HG03108 (cell line): Measurements from ENCODE around the gene RANBP17.

Experiments used
- ATAC-seq: cut with Tn5 transposase; IDR thresholded peaks from one replicate; pipeline ENCODE4 v1.9.1; 2021; ENCODE audit warnings: moderate library complexity; ENCODE audit not compliant: unreplicated experiment

Gene RANBP17

GRCh38 chr5:171226096-171226754, 364.4 kb downstream of the RANBP17 start:
- ATAC-seq, result no peak

GRCh38 chr5:171226864-171227263, 365.0 kb downstream of the RANBP17 start:
- no peak for ATAC-seq

GRCh38 chr5:171236651-171237050, 374.8 kb downstream of the RANBP17 start:
- ATAC-seq, result no peak

- ATAC-seq, result no peak
Measured at GRCh38 chr5:171242521-171242920, 380.7 kb downstream of the RANBP17 start.

GRCh38 chr5:171246231-171246630, 384.4 kb downstream of the RANBP17 start:
- no peak for ATAC-seq

- no peak for ATAC-seq
Measured at GRCh38 chr5:171249460-171249859, 387.6 kb downstream of the RANBP17 start.

- ATAC-seq, result no peak
Measured at GRCh38 chr5:171250738-171251137, 388.9 kb downstream of the RANBP17 start.

- ATAC-seq, result no peak
Measured at GRCh38 chr5:171251519-171251918, 389.7 kb downstream of the RANBP17 start.

- ATAC-seq, result no peak
Measured at GRCh38 chr5:171252674-171253073, 390.9 kb downstream of the RANBP17 start.

GRCh38 chr5:171258737-171259415, 397.1 kb downstream of the RANBP17 start:
- ATAC-seq, result no peak

- ATAC-seq, result no peak
Measured at GRCh38 chr5:171261361-171261760, 399.5 kb downstream of the RANBP17 start.

- ATAC-seq, result no peak
Measured at GRCh38 chr5:171261904-171262303, 400.1 kb downstream of the RANBP17 start.

- no peak for ATAC-seq
Measured at GRCh38 chr5:171263181-171263580, 401.4 kb downstream of the RANBP17 start.

- ATAC-seq, result no peak
Measured at GRCh38 chr5:171264843-171265242, 403.0 kb downstream of the RANBP17 start.

GRCh38 chr5:171268700-171269620, 407.1 kb downstream of the RANBP17 start:
- ATAC-seq, result no peak

- ATAC-seq, result no peak
Measured at GRCh38 chr5:171269717-171270116, 407.9 kb downstream of the RANBP17 start.

- ATAC-seq, result no peak
Measured at GRCh38 chr5:171270136-171270535, 408.3 kb downstream of the RANBP17 start.

- no peak for ATAC-seq
Measured at GRCh38 chr5:171271798-171272197, 410.0 kb downstream of the RANBP17 start.

GRCh38 chr5:171272996-171273970, 411.5 kb downstream of the RANBP17 start:
- no peak for ATAC-seq

- ATAC-seq, result no peak
Measured at GRCh38 chr5:171275841-171276544, 414.2 kb downstream of the RANBP17 start.
